Prostate gland (tissue), 2 donors: Measurements from ENCODE around the gene COG4.

Experiments used
- POLR2A ChIP-seq: fragments of 450-650 bp; IDR thresholded peaks from one replicate; pipeline ENCODE4 v1.6.1; 2016; ENCODE audit warnings: antibody characterized with exemption, mild to moderate bottlenecking
- POLR2AphosphoS5 ChIP-seq: sonication (generic); formaldehyde crosslinking; IDR thresholded peaks from one replicate; pipeline ENCODE4 v1.6.1; 2017; ENCODE audit warnings: antibody characterized with exemption
- TF ChIP-seq, protein P1 (sequence below), 4 experiments: fragments of 200-600 bp in 2 of 4; fragments of 450-650 bp in 2 of 4; sonication (generic) in 2 of 4; IDR thresholded peaks; 1 replicate in 3 of 4; 2 replicates in 1 of 4; pipeline ENCODE4 v1.5.1; 2016 to 2019; ENCODE audit warnings: antibody characterized with exemption in 4 of 4, mild to moderate bottlenecking in 2 of 4, moderate library complexity in 2 of 4

DNA sequence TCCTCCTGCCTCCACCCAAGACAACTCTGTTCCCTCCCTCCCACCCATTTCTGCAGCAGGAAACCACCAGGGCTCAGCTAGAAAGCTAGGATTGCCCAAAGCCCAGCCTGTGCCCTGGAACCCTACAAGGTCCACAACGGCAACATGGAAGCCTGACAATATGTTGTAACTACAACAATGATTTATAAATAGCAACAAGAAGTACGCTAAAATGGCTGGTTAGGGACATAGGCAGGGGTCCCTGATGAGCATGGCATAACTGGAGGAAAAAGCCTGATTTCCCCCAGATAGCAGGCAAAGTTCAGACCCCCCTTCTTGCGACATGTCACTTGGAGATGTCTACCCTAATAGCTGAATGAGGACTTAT lies 91.0 kb downstream of the COG4 start:
- TF ChIP-seq, protein P1, sequence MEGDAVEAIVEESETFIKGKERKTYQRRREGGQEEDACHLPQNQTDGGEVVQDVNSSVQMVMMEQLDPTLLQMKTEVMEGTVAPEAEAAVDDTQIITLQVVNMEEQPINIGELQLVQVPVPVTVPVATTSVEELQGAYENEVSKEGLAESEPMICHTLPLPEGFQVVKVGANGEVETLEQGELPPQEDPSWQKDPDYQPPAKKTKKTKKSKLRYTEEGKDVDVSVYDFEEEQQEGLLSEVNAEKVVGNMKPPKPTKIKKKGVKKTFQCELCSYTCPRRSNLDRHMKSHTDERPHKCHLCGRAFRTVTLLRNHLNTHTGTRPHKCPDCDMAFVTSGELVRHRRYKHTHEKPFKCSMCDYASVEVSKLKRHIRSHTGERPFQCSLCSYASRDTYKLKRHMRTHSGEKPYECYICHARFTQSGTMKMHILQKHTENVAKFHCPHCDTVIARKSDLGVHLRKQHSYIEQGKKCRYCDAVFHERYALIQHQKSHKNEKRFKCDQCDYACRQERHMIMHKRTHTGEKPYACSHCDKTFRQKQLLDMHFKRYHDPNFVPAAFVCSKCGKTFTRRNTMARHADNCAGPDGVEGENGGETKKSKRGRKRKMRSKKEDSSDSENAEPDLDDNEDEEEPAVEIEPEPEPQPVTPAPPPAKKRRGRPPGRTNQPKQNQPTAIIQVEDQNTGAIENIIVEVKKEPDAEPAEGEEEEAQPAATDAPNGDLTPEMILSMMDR (IDR thresholded peaks at IDR 0.05) = no peak
- TF ChIP-seq POLR2AphosphoS5 (no peak), POLR2A (no peak)
